ENCODE measurements around the gene SPAG5.

Gene SPAG5

DNA sequence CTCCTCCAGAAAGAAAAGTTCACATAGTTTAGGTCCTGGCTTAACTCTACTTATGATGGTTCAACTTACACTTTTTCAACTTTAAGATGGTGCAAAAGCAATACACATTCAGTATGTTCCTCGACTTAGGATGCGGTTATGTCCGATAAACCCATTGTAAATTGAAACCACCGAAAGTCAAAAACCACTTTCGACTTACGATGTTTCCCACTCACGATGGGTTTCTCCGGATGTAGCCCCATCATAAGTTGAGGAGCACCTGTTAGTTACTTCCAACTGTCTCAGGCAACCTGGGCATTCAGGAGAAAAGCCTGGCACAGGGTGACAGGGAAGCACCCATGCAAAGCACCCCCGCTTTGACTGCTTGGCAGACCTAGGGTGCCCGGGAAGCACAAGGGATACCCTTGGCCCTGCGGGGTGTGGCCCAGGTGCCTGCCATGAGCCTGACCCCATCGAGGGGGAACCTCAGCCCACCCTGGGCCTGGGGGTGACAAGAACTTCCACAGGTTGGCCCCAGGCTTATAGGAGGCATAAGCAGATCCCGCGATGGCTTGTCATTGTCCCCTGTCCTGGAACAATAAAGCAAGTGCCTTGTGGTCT lies 60.4 kb downstream of the SPAG5 start:
- DNase-seq = no peak

- DNase-seq = no peak
Measured at GRCh38 chr17:28537219-28537610, 61.6 kb downstream of the SPAG5 start.

GRCh38 chr17:28536532-28537218 lies 62.1 kb downstream of the SPAG5 start:
- DNase-seq = no peak

DNA sequence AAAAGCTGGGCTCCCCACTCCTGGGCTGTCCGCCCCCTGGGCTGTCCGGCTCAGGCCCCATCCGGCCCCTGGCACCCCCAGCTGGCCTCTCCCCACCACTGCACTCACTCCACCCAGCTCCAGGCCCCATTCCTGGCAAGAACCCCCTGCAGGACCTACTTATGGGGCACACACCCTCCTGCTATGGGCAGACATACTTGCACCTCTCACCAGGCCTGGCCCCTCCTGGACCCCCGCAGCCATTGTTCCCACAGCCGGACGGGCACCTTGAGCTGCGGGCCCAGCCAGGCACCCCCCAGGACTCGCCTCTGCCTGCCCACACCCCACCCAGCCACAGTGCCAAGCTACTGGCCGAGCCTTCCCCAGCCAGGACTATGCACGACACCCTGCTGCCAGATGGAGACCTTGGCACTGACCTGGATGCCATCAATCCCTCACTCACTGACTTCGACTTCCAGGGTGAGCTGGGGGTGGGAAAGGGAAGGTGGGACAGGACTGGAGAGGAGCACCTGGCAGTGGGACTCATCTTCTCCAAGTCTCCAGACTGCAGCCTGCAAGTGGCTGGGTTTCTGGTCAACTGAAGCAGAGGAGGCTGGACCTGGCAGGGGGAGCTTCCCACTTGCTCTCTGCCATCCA lies 64.0 kb downstream of the SPAG5 start:
- DNase-seq = no peak

GRCh38 chr17:28533091-28533807 lies 65.6 kb downstream of the SPAG5 start:
- no peak for DNase-seq

DNA sequence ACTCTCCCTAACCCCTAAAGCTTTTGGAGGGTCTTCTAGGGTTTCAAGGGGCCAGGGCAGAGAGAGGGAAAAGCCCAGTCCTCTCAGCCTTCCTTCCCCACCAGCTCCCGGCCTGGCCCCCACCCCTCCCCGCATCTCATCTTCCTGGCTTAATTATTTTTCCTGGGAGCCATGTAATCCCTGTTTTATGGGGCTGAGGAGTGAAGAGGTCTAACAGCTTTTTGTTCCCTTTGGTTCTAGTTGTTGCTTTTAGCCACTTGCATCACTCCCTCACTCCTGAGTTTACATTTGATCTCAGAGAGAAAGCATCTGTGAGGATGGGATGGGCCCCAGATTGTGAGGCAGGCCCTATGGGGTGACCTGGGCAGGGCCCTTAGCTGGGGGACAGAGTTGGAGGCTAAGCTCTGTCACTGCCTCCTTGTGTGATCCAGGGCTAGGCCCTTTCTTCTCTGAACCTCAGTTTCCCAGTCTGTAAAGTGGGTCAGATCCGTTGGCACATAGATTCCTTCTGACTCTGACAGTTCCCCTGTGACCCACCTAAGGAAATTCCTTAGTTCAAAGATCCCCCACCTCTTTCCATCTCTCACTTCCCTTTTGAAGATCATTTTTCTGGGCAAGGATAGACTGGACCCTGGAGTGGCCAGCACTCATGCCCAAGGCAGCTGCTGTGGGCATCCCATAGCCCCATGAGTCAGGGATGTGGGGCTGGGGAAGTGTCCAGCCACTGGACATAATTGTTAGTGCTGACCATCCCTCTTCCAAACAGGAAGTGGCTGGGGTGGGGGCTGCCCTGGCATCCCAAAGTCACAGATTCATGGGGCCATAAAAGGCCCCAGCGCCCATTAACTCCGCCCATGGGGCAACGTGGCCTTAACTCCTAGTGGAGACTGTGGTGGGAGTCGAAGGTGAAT lies 66.5 kb downstream of the SPAG5 start:
- no peak for DNase-seq

DNA sequence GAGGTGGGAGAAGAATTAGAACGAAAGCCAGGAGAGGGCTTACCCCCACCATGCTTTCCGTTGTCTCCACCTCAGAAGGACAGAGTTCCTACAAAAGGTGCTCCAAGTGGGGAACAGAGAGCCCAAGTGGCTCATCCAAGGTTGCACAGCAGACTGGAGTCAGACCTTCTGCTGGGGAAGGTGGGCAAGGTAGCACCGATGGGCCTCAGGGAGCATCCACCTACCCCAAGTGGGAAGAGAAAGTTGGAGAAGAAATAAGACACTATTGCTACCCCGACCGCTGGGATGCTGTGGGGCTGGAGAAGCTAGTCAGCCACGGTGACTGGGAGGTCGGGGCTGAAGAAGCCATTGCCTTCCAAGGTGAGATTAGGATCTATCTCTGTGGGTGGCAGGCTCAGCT lies 67.9 kb downstream of the SPAG5 start:
- DNase-seq = no peak

- DNase-seq = no peak
Measured at GRCh38 chr17:28530250-28530649, 68.6 kb downstream of the SPAG5 start.

DNA sequence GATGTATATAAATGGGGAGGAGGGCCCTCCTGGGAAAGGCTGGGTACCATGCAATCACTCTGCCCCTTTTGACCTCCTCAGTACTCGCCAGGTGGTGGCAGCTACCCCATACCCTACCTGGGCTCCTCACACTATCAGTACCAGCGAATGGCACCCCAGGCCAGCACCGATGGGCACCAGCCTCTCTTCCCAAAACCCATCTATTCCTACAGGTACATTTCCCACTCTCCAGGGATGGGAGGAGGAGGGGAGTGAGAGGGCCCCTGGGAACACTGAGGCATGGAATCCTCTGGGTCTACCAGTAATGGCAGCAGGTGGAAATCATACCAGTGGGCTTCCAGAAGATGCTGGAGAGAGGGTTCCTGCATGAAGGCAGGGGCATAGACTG lies 69.8 kb downstream of the SPAG5 start:
- DNase-seq = no peak

DNA sequence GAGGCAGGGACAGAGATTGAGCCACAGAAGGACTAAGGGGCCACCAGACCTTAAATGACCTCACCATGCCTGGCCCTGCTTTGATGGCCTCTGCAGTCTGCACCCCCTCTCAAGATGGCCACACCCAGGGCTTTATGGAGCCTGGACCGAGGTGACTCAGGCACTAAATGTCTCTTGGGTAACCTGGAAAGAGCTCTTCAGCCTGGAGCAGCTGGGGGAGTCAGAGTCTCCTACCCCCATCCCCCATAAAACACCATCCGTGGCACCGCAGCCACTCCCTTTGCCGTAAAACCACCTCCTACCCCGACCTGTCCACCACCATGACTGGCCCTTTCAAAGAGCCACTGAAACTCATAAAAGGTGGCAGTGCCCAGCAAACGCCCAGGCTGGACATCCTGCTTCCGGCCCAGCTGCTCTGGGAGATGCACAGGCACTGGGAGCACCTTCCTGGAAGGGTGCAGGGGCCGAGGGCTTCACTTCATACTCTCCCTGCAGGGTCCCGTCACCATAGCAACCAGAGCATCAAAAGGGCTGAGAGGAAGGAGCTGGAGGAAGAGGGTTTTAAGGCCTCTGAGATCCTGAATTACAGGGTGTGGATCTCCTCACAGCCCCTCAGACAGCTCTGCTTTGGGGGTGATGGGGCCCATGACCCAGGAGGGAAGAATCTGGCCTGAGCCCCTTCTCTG lies 70.4 kb downstream of the SPAG5 start:
- no peak for DNase-seq

DNA sequence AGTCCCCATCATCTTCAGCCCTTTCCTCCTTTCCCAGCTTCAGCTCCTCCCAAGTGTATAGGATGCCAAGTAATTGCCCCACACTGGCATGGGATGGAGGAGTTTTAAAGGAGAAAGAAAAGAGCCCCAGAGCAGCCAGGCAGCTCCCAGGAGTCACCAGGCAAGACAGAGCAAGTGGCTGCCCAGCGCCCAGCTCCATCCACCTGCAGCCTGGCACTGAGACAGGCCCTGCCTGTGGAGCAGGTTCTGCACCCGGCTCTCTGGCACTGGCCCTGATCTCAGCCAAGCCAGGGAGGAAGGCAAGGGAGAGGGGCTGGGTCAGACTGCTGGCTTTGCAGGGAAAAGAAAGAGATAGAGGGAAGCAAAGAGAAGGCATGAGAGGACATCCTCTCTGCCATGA lies 71.0 kb downstream of the SPAG5 start:
- no peak for DNase-seq
